IMR-90 (cell line): ENCODE measurements around the gene GUCY2C. TPM values are rescaled to one million over a fixed set of nuclear protein-coding genes. Genes with fewer than 3 reads are reported as not detected.

Experiments used
- ATAC-seq: fragments of 200-7000 bp; cut with Tn5 transposase; 2 replicates; pipeline ENCODE4 v1.9.1; 2020; ENCODE audit warnings: low read depth, mild to moderate bottlenecking, moderate library complexity
- BruUV-seq: library from RNA; stranded (reverse); fragments of 400-500 nt; replicated peaks from 2 replicates; lab custom pipeline; 2021; lab: Mats Ljungman, UMichigan
- CTCF ChIA-PET: fragments of 300-600 bp; formaldehyde crosslinking; extraction: SDS; loops from one replicate; lab custom pipeline; 2021; ENCODE audit warnings: antibody characterized with exemption; lab: Yijun Ruan, JAX
- POLR2A ChIA-PET: fragments of 300-600 bp; sonication (Branson Sonifier 250); formaldehyde crosslinking; loops from one replicate; lab custom pipeline; 2022; ENCODE audit warnings: antibody characterized with exemption; ENCODE audit not compliant: unreplicated experiment; lab: Charles Lee
- DNase-seq: peaks from one replicate; pipeline ENCODE4 v3.0.0; 2013
- H2AFZ ChIP-seq: replicated peaks from 2 replicates; pipeline ENCODE3; 2013; ENCODE audit warnings: low read length, mild to moderate bottlenecking; ENCODE audit not compliant: poor library complexity
- H2AK5ac ChIP-seq: 2 replicates; pipeline ENCODE4 v1.6.1; 2013; ENCODE audit warnings: low read depth, low read length, inconsistent platforms
- H2AK9ac ChIP-seq: replicated peaks from 2 replicates; pipeline ENCODE3; 2013; ENCODE audit warnings: mild to moderate bottlenecking, low read depth, low read length, moderate library complexity; ENCODE audit not compliant: poor library complexity
- H2BK120ac ChIP-seq: 2 replicates; pipeline ENCODE4 v1.6.1; 2013; ENCODE audit warnings: low read depth, low read length, inconsistent platforms
- H2BK15ac ChIP-seq: 3 replicates; pipeline ENCODE4 v1.6.1; 2013; ENCODE audit warnings: low read depth, low read length, inconsistent platforms
- H2BK20ac ChIP-seq: 2 replicates; pipeline ENCODE4 v1.6.1; 2013; ENCODE audit warnings: low read depth, mild to moderate bottlenecking, inconsistent platforms, low read length, moderate library complexity
- H2BK5ac ChIP-seq: 2 replicates; pipeline ENCODE4 v1.6.1; 2013; ENCODE audit warnings: mild to moderate bottlenecking, low read depth, low read length, inconsistent platforms; ENCODE audit not compliant: poor library complexity, severe bottlenecking
- H3K14ac ChIP-seq: replicated peaks from 2 replicates; pipeline ENCODE4 v1.6.1; 2013; ENCODE audit warnings: low read depth, low read length, inconsistent platforms
- H3K18ac ChIP-seq: 2 replicates; pipeline ENCODE4 v1.6.1; 2013; ENCODE audit warnings: low read depth, low read length, control low read depth
- H3K23ac ChIP-seq: 2 replicates; pipeline ENCODE4 v1.6.1; 2013; ENCODE audit warnings: low read depth, low read length, inconsistent platforms
- H3K27ac ChIP-seq: 2 replicates; pipeline ENCODE4 v1.5.1; 2013; ENCODE audit warnings: mild to moderate bottlenecking, control low read depth, low read length; ENCODE audit not compliant: insufficient read depth
- H3K27me3 ChIP-seq: 2 replicates; pipeline ENCODE4 v1.6.1; 2013; ENCODE audit warnings: low read length; ENCODE audit not compliant: control insufficient read depth, insufficient read depth
- H3K36me3 ChIP-seq: 2 replicates; pipeline ENCODE4 v1.6.1; 2013; ENCODE audit warnings: low read length, mixed read lengths; ENCODE audit not compliant: control insufficient read depth, insufficient read depth
- H3K4ac ChIP-seq: 2 replicates; pipeline ENCODE4 v1.6.1; 2013; ENCODE audit warnings: low read depth, low read length, inconsistent platforms
- H3K4me1 ChIP-seq: 2 replicates; pipeline ENCODE4 v1.6.1; 2013; ENCODE audit warnings: low read length, mixed read lengths; ENCODE audit not compliant: control insufficient read depth, insufficient read depth
- H3K4me2 ChIP-seq: 2 replicates; pipeline ENCODE4 v1.6.1; 2013; ENCODE audit warnings: low read depth, mild to moderate bottlenecking, control low read depth, low read length, moderate library complexity
- H3K4me3 ChIP-seq: 2 replicates; pipeline ENCODE4 v1.5.1; 2013; ENCODE audit warnings: low read depth, mild to moderate bottlenecking, control low read depth, low read length, moderate library complexity; ENCODE audit not compliant: insufficient read depth
- H3K56ac ChIP-seq: 2 replicates; pipeline ENCODE4 v1.6.1; 2013; ENCODE audit warnings: low read length, inconsistent platforms; ENCODE audit not compliant: insufficient read depth; ENCODE audit errors: extremely low read depth
- H3K79me1 ChIP-seq, 2 experiments: 2 replicates each; pipeline ENCODE4 v1.6.1; 2013; ENCODE audit warnings: low read length in 2 of 2, inconsistent platforms in 1 of 2, low read depth in 1 of 2
- H3K9ac ChIP-seq: 2 replicates; pipeline ENCODE4 v1.6.1; 2013; ENCODE audit warnings: low read depth, low read length, control low read depth
- H3K9me1 ChIP-seq: 2 replicates; pipeline ENCODE4 v1.6.1; 2013; ENCODE audit warnings: low read length, inconsistent platforms; ENCODE audit not compliant: insufficient read depth
- H3K9me3 ChIP-seq: 2 replicates; pipeline ENCODE4 v1.6.1; 2013; ENCODE audit warnings: low read length; ENCODE audit not compliant: control insufficient read depth, insufficient read depth
- H4K20me1 ChIP-seq: 2 replicates; pipeline ENCODE4 v1.6.1; 2013; ENCODE audit warnings: low read length, inconsistent platforms; ENCODE audit not compliant: insufficient read depth
- H4K5ac ChIP-seq: 2 replicates; pipeline ENCODE4 v1.6.1; 2013; ENCODE audit warnings: mild to moderate bottlenecking, low read depth, low read length, control low read depth
- H4K8ac ChIP-seq, 2 experiments: 2 replicates each; pipeline ENCODE4 v1.6.1; 2013; ENCODE audit warnings: low read depth in 2 of 2, low read length in 2 of 2, control low read depth in 1 of 2, inconsistent platforms in 1 of 2
- H4K91ac ChIP-seq: 2 replicates; pipeline ENCODE4 v1.6.1; 2013; ENCODE audit warnings: low read depth, low read length, inconsistent platforms; ENCODE audit not compliant: insufficient read depth
- BHLHE40 ChIP-seq: fragments of 150-350 bp; IDR thresholded peaks from 2 replicates; pipeline ENCODE4 v1.6.1; 2016; ENCODE audit warnings: mild to moderate bottlenecking, low read depth, low read length
- CEBPB ChIP-seq: IDR thresholded peaks from 2 replicates; pipeline ENCODE4 v1.6.1; 2012; ENCODE audit warnings: low read depth, low read length, improper control_type of control experiment
- CHD1 ChIP-seq: IDR thresholded peaks from 2 replicates; pipeline ENCODE4 v1.6.1; 2012; ENCODE audit warnings: low read depth, low read length, improper control_type of control experiment
- ELK1 ChIP-seq: fragments of 150-350 bp; IDR thresholded peaks from 2 replicates; pipeline ENCODE4 v1.6.1; 2016; ENCODE audit warnings: low read depth, mild to moderate bottlenecking, low read length, moderate library complexity, borderline replicate concordance
- FOS ChIP-seq: fragments of 150-350 bp; IDR thresholded peaks from 2 replicates; pipeline ENCODE4 v1.6.1; 2016; ENCODE audit warnings: low read depth, low read length
- MAFK ChIP-seq: IDR thresholded peaks from 2 replicates; pipeline ENCODE4 v1.6.1; 2012; ENCODE audit warnings: low read depth, low read length, improper control_type of control experiment
- MAZ ChIP-seq: IDR thresholded peaks from 2 replicates; pipeline ENCODE4 v1.6.1; 2012; ENCODE audit warnings: low read depth, mild to moderate bottlenecking, low read length, improper control_type of control experiment, moderate library complexity, borderline replicate concordance
- MXI1 ChIP-seq: IDR thresholded peaks from 2 replicates; pipeline ENCODE4 v1.6.1; 2012; ENCODE audit warnings: low read depth, mild to moderate bottlenecking, low read length, moderate library complexity, borderline replicate concordance
- NFE2L2 ChIP-seq: fragments of 150-350 bp; IDR thresholded peaks from 2 replicates; pipeline ENCODE4 v1.6.1; 2016; ENCODE audit warnings: low read depth, mild to moderate bottlenecking, low read length
- RAD21 ChIP-seq: IDR thresholded peaks from 2 replicates; pipeline ENCODE4 v1.6.1; 2012; ENCODE audit warnings: low read length, improper control_type of control experiment
- RCOR1 ChIP-seq: IDR thresholded peaks from 2 replicates; pipeline ENCODE4 v1.6.1; 2012; ENCODE audit warnings: mild to moderate bottlenecking, low read length, improper control_type of control experiment; ENCODE audit not compliant: insufficient replicate concordance
- RFX5 ChIP-seq: IDR thresholded peaks from 2 replicates; pipeline ENCODE4 v1.8.0; 2012; ENCODE audit warnings: low read depth, mild to moderate bottlenecking, low read length, moderate library complexity
- SMC3 ChIP-seq: fragments of 150-350 bp; IDR thresholded peaks from 2 replicates; pipeline ENCODE4 v1.6.1; 2016; ENCODE audit warnings: low read depth, mild to moderate bottlenecking, antibody characterized with exemption, low read length, moderate library complexity
- WGBS, 2 experiments: methylation state at CpG; one replicate each; pipeline versions ENCODE4 v1.1.5 to v1.1.7; 2013; ENCODE audit warnings: missing lambda C conversion rate in 2 of 2; ENCODE audit not compliant: insufficient read length in 1 of 2; ENCODE audit errors: extremely low coverage in 2 of 2; 5-methylcytosine and 5-hydroxymethylcytosine counted together
- dilution Hi-C: fragments of 300-500 bp; cut with HindIII; formaldehyde crosslinking; loops from one replicate; pipeline ENCODE4 v1.14.3; 2018; ENCODE audit warnings: low sequenced_read_pairs; ENCODE audit not compliant: unreplicated experiment
- in situ Hi-C: fragments of 300-500 bp; cut with MboI; formaldehyde crosslinking; loops from 3 replicates; pipeline ENCODE4 v1.14.3; 2019; ENCODE audit warnings: low sequenced_read_pairs, inconsistent platforms, mixed read lengths
- intact Hi-C: fragments of 100-400 bp; cut with micrococcal nuclease; formaldehyde crosslinking; loops from 2 replicates; pipeline ENCODE4 v1.10.0; 2022
- polyA plus RNA-seq, 3 experiments: library from polyadenylated mRNA; depleted of rRNA; stranded (reverse); fragments of >200 nt; gene quantifications; 2 replicates each; pipeline ENCODE4 v1.2.3, GENCODE V29; 2012; ENCODE audit warnings: low replicate concordance in 1 of 3
- total RNA-seq: library from RNA; depleted of rRNA; stranded (reverse); fragments of >200 nt; gene quantifications from 2 replicates; pipeline ENCODE4 v1.2.3, GENCODE V29; 2012
- TF ChIP-seq, protein P1 (sequence below): fragments of 150-350 bp; IDR thresholded peaks from 2 replicates; pipeline ENCODE4 v1.6.1; 2017; ENCODE audit warnings: mild to moderate bottlenecking, antibody characterized with exemption, low read length, low read depth
- TF ChIP-seq, protein P2 (sequence below): conservative IDR thresholded peaks from 2 replicates; pipeline ENCODE4 v1.5.1; 2012; ENCODE audit warnings: mild to moderate bottlenecking, low read depth, low read length, improper control_type of control experiment

Gene GUCY2C
- total and polyA plus RNA-seq, 2 of the 4 experiments (the other 2 are of a cell fraction): not detected

DNA sequence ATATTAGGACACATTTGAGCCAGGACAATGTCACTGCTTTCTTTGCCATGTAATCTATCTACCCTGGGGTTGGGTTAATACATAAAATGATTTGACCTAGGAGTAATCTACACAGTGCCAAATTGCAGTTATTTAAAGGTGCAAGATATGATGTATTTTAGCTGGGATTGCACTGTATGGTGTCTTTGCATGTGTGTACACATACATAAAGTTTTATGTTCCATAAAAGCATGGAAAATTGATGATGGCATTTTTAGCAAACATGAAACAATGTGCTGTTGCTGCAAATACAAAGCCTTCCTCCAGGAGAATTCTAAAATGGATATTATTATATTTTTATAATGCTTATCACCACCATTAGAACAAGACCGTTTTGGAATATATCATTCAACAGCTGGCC is 104.7 kb downstream of the GUCY2C start:
- Histone ChIP-seq H3K36me3 (no peaks in the 10 kb centered on the region), H3K79me1 (no peaks in the 10 kb centered on the region), H3K4me1 (no peaks in the 10 kb centered on the region), H2BK15ac (no peak overlapping the region), H4K5ac (no peak overlapping the region), H3K18ac (no peak overlapping the region), H4K91ac (no peak overlapping the region), H4K20me1 (no peaks in the 10 kb centered on the region), H2BK20ac (no peak overlapping the region), H2AFZ (no peak overlapping the region), H3K9me3 (peaks cover 5% of the 10 kb centered on the region), H4K8ac (no peak overlapping the region), H3K4ac (no peak overlapping the region), H3K56ac (no peak overlapping the region), H3K14ac (no peak overlapping the region), H2AK9ac (no peak overlapping the region), H2BK5ac (no peak overlapping the region), H3K27ac (no peak overlapping the region), H3K9ac (no peak overlapping the region), H3K27me3 (no peaks in the 10 kb centered on the region), H3K9me1 (no peaks in the 10 kb centered on the region), H3K23ac (no peak overlapping the region), H2BK120ac (no peak overlapping the region), H2AK5ac (no peak overlapping the region), H3K4me2 (no peak overlapping the region), H3K4me3 (no peak overlapping the region)
- TF ChIP-seq FOS (no peak), MAFK (no peak), ELK1 (no peak), BHLHE40 (no peak), RCOR1 (no peak), CHD1 (no peak), CEBPB (no peak), RAD21 (no peak), RFX5 (no peak), MXI1 (no peak), MAZ (no peak), NFE2L2 (no peak), SMC3 (no peak)
- TF ChIP-seq, protein P1, sequence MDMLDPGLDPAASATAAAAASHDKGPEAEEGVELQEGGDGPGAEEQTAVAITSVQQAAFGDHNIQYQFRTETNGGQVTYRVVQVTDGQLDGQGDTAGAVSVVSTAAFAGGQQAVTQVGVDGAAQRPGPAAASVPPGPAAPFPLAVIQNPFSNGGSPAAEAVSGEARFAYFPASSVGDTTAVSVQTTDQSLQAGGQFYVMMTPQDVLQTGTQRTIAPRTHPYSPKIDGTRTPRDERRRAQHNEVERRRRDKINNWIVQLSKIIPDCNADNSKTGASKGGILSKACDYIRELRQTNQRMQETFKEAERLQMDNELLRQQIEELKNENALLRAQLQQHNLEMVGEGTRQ: no peak
- TF ChIP-seq, protein P2, sequence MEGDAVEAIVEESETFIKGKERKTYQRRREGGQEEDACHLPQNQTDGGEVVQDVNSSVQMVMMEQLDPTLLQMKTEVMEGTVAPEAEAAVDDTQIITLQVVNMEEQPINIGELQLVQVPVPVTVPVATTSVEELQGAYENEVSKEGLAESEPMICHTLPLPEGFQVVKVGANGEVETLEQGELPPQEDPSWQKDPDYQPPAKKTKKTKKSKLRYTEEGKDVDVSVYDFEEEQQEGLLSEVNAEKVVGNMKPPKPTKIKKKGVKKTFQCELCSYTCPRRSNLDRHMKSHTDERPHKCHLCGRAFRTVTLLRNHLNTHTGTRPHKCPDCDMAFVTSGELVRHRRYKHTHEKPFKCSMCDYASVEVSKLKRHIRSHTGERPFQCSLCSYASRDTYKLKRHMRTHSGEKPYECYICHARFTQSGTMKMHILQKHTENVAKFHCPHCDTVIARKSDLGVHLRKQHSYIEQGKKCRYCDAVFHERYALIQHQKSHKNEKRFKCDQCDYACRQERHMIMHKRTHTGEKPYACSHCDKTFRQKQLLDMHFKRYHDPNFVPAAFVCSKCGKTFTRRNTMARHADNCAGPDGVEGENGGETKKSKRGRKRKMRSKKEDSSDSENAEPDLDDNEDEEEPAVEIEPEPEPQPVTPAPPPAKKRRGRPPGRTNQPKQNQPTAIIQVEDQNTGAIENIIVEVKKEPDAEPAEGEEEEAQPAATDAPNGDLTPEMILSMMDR: no peak
- no CpG with 5 or more reads among the region's 1 CpG for WGBS, 2 experiments
- no TSS peak for BruUV-seq
- dilution Hi-C loops: no loop called here
- DNase-seq (no peak), ATAC-seq (no peak)
- in situ Hi-C loops: no loop called here
- CTCF ChIA-PET: interaction anchor here (0.5 kb wide), 1 partner anchor 49 kb away, joined by 3 read pairs; no protein-coding TSS in a partner anchor
- intact Hi-C loops: no loop called here
- POLR2A ChIA-PET: no interaction called here
